ENCODE results near the gene PIGBOS1.

Gene PIGBOS1

DNA sequence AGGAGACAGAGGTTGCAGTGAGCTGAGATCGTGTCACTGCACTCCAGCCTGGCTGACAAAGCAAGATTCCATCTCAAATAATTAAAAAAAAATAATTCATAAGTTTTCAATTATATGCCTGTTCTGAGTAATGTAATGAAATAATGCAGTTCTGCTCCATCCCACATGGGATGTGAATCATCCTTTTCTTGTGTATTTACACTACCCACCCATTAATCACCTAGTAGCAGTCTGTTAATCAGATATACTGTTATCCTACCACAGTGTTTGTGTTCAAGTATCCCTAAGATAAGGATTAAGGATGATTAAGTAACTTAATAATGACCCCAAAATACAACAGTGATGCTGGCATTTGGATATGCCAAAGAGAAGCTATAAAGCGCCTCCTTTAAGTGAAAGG, 38.9 kb upstream of the PIGBOS1 start:
- TF ChIP-seq, protein P1, sequence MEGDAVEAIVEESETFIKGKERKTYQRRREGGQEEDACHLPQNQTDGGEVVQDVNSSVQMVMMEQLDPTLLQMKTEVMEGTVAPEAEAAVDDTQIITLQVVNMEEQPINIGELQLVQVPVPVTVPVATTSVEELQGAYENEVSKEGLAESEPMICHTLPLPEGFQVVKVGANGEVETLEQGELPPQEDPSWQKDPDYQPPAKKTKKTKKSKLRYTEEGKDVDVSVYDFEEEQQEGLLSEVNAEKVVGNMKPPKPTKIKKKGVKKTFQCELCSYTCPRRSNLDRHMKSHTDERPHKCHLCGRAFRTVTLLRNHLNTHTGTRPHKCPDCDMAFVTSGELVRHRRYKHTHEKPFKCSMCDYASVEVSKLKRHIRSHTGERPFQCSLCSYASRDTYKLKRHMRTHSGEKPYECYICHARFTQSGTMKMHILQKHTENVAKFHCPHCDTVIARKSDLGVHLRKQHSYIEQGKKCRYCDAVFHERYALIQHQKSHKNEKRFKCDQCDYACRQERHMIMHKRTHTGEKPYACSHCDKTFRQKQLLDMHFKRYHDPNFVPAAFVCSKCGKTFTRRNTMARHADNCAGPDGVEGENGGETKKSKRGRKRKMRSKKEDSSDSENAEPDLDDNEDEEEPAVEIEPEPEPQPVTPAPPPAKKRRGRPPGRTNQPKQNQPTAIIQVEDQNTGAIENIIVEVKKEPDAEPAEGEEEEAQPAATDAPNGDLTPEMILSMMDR (IDR thresholded peaks at IDR 0.05; ENCODE audit: low read length, missing control alignments), result no peak
- no peak overlapping the region for H3K4me3 ChIP-seq (replicated peaks; ENCODE audit: low read depth, low read length)
- peak; percentile 30 for DNase-seq (ENCODE audit: low read depth)

DNA sequence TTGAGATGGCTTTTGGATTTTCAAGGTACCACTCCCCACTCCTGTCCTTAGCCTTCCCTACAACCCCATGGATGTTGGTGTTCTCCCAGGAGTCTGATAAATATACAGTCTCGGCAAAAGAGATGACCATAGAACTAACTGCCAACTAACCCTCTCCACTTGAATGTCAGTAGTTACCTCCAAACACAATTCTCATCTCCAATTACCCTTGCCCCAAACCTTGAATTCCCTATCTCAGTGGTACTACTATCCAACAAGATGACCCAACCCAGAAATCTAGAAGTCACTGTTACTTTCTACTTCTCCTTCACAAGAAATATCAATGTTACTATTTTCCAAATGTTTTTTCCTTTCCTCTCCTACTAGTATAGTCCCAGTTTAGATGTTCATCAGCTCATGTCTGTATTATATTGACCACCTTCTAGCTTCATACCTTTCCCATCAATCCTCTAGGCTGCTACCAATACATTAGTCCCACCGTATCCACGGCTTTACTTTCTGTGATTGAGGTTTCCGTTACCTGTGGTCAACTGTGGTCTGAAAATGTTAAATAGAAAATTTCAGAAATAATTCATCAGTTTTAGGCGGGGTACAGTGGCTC, 38.2 kb upstream of the PIGBOS1 start:
- TF ChIP-seq, protein P1 (IDR thresholded peaks at IDR 0.05; ENCODE audit: low read length, missing control alignments), result no peak
- H3K4me3 ChIP-seq (replicated peaks; ENCODE audit: low read depth, low read length), result no peak overlapping the region
- no peak for DNase-seq (ENCODE audit: low read depth)

DNA sequence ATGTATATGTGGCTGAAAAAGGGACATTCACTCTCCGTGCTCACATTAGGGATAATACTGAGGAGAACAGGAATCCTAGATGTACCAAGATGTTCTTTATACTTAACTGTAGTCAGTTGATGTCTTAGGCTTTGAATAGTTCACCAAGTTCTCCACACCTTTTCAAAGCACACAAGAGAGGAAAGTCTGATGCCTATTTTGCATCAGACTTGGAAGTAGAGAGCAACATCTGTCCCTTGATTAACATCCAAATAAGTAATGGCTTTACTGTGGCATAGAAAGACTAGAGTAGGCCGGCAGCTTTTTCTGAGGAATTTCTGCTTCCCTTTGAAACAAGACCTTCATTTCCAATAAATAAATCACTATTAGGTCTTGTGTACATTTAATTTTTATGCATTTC, 34.1 kb upstream of the PIGBOS1 start:
- no peak for DNase-seq (ENCODE audit: low read depth)
- no peak overlapping the region for H3K4me3 ChIP-seq (replicated peaks; ENCODE audit: low read depth, low read length)
- TF ChIP-seq, protein P1 (IDR thresholded peaks at IDR 0.05; ENCODE audit: low read length, missing control alignments), result no peak

DNA sequence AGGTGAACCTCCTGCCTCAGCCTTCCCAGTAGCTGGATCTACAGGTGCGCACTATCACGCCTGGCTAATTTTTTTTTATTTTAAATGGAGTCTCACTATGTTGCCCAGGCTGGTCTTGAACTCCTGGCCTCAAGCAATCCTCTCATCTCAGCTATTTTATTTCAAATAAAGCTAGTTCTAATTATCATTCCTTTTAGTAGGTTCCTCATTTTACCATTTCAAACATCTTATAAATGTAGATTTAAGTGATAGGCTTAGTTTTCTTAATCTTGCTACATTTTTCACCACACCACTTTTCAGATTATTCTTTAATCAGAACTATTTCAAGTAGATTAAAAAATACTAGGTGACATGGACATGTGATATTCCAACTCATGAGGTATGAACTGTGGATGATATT, 30.4 kb upstream of the PIGBOS1 start:
- DNase-seq (ENCODE audit: low read depth), result no peak
- TF ChIP-seq, protein P1 (IDR thresholded peaks at IDR 0.05; ENCODE audit: low read length, missing control alignments), result no peak

DNA sequence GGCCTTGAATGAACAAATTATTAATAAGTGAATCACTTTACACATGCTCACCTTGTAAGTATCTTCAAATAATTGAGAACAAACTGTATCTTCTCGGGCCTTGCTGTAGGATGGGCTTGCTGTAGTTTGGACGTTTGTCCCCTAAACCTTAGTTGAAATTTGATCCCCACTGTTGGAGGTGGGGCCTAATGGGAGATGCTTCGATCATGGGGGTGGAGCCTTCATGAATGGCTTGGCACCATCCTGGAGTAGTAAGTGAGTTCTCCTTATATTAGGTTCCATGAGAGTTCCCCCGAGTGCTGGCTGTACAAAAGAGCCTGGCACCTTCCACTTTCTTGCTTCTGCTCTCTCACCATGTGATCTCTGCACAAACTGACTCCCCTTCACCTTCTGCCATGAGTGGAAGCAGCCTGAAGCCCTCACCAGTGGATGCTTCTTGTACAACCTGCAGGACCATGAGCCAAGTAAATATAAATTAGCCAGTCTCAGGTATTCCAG, 29.4 kb upstream of the PIGBOS1 start:
- no peak for DNase-seq (ENCODE audit: low read depth)
- H3K4me3 ChIP-seq (replicated peaks; ENCODE audit: low read depth, low read length), result no peak overlapping the region
- TF ChIP-seq, protein P1 (IDR thresholded peaks at IDR 0.05; ENCODE audit: low read length, missing control alignments), result no peak

More for the DNA sequence above, 30.4 kb upstream of the PIGBOS1 start:
- no peak overlapping the region for H3K4me3 ChIP-seq (replicated peaks; ENCODE audit: low read depth, low read length)

DNA sequence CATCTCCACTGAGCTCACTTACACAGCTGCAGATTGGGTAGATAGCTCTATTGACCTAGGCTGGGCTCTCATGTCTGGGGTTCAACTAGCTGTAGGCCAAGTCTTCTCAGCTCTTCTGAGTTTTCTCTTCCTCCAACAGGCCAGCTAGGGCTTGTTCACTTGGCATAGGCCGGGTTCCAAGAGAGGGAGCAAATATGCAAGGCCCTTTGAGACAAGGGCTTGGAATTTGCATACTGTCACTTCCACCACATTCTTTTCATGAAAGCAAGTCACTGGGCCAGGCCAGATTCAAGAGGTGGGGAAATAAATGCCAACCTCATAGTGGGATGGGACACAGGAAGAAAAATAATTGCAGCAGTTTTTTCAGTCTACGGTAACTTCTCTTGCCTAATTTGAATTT, 25.3 kb upstream of the PIGBOS1 start:
- H3K4me3 ChIP-seq (replicated peaks; ENCODE audit: low read depth, low read length), result no peak overlapping the region
- TF ChIP-seq, protein P1 (IDR thresholded peaks at IDR 0.05; ENCODE audit: low read length, missing control alignments), result no peak
- peak; percentile 3 for DNase-seq (ENCODE audit: low read depth)

DNA sequence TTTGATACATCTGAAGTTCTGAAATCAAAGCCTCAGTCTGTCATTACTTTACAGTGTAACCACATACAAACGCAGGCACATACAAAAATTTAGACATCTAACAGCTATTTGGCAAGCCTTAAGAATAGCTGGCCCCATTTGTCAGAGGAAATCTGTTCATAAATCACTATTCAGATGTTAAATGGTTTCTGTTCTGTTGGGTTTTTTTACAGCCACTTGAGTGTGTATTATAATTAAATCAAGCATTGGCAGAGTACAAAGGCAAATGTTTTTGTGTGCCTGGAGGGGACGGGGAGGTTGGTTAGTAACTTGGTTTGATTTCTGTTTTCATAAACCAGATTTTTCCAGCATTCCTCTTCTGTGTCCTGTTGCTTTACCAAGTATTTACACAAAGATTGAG, 24.2 kb upstream of the PIGBOS1 start:
- DNase-seq (ENCODE audit: low read depth), result no peak
- TF ChIP-seq, protein P1 (IDR thresholded peaks at IDR 0.05; ENCODE audit: low read length, missing control alignments), result no peak
- no peak overlapping the region for H3K4me3 ChIP-seq (replicated peaks; ENCODE audit: low read depth, low read length)

Data from fibroblast of pulmonary artery (primary cell).